Neutrophil (primary cell): Measurements from ENCODE around the gene RIOK3.

Experiments
- H3K27ac ChIP-seq: fragments of 200-600 bp; sonication (generic); 2 replicates; pipeline ENCODE4 v1.5.1; 2016; ENCODE audit warnings: mild to moderate bottlenecking, moderate library complexity
- H3K27me3 ChIP-seq: fragments of 200-600 bp; sonication (generic); 2 replicates; pipeline ENCODE4 v1.6.0; 2016; ENCODE audit warnings: mild to moderate bottlenecking
- H3K36me3 ChIP-seq: fragments of 200-600 bp; sonication (generic); 2 replicates; pipeline ENCODE4 v1.5.1; 2017
- H3K4me1 ChIP-seq, 2 experiments: fragments of 200-600 bp in 1 of 2; sonication (generic) in 1 of 2; 1 replicate in 1 of 2; 2 replicates in 1 of 2; pipeline versions ENCODE4 v1.5.1 to v1.6.1; 2013 to 2016; ENCODE audit warnings: low read depth in 1 of 2, low read length in 1 of 2, mild to moderate bottlenecking in 1 of 2, moderate library complexity in 1 of 2; ENCODE audit not compliant: control insufficient read depth in 1 of 2, insufficient read depth in 1 of 2
- H3K4me3 ChIP-seq, 2 experiments: fragments of 200-600 bp in 1 of 2; sonication (generic) in 1 of 2; 1 replicate in 1 of 2; 2 replicates in 1 of 2; pipeline ENCODE4 v1.5.1; 2013 to 2016; ENCODE audit warnings: low read depth in 1 of 2, low read length in 1 of 2, mild to moderate bottlenecking in 1 of 2, moderate library complexity in 1 of 2
- H3K9me3 ChIP-seq: fragments of 200-600 bp; sonication (generic); 2 replicates; pipeline ENCODE4 v1.5.1; 2016
- TF ChIP-seq, protein P1 (sequence below): fragments of 200-600 bp; sonication (generic); IDR thresholded peaks from 2 replicates; pipeline ENCODE4 v1.5.1; 2016; ENCODE audit warnings: antibody characterized with exemption

Gene RIOK3

DNA sequence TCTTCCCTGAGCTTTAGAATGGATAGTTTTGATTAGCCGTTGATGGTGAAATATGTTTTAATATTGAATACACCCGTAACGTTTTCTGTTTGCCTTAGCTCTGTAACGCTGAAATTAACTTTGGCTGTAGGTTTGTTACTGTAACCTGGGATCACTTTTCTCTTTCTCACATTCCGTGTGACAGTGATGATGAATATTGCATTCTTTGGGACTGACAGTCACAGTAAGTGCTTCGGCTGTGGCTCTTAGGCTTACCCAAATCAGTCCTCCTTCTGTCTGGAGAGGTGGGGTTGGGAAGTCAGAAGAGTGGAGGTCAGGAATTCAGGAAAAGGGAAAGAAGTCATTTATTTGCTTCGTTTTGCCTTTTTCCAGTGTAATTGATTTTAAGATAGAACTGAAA lies 68.2 kb downstream of the RIOK3 start:
- TF ChIP-seq, protein P1, sequence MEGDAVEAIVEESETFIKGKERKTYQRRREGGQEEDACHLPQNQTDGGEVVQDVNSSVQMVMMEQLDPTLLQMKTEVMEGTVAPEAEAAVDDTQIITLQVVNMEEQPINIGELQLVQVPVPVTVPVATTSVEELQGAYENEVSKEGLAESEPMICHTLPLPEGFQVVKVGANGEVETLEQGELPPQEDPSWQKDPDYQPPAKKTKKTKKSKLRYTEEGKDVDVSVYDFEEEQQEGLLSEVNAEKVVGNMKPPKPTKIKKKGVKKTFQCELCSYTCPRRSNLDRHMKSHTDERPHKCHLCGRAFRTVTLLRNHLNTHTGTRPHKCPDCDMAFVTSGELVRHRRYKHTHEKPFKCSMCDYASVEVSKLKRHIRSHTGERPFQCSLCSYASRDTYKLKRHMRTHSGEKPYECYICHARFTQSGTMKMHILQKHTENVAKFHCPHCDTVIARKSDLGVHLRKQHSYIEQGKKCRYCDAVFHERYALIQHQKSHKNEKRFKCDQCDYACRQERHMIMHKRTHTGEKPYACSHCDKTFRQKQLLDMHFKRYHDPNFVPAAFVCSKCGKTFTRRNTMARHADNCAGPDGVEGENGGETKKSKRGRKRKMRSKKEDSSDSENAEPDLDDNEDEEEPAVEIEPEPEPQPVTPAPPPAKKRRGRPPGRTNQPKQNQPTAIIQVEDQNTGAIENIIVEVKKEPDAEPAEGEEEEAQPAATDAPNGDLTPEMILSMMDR: no peak
- H3K36me3 ChIP-seq: peaks cover 98% of the 10 kb centered on the region
- no peaks in the 10 kb centered on the region for H3K9me3 ChIP-seq
- H3K4me3 ChIP-seq: no peak overlapping the region
- no peaks in the 10 kb centered on the region for H3K4me1 ChIP-seq
- H3K27ac ChIP-seq: no peak overlapping the region
- H3K27me3 ChIP-seq: no peaks in the 10 kb centered on the region

DNA sequence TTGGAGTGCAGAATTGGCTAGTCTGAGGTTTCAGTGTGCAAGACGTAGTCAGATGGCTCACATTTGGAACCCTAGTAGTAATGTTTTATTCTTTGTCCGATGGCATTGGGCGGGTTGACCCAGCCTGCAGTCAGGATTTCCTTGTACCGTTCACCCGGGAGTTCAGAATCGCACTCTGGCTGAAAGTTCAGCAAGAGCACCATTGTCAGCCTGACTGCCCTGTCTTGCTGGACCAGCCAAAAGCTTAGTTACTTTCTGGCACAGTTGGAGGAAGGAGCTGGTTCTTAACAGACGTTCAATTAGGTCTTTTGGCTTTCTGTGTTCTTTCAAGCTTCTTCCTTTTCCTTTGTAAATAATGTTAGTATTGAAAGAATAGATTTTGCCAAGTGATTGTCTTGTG lies 68.8 kb downstream of the RIOK3 start:
- Histone ChIP-seq H3K36me3 (peaks cover 98% of the 10 kb centered on the region), H3K27ac (no peak overlapping the region), H3K4me3 (no peak overlapping the region), H3K4me1 (no peaks in the 10 kb centered on the region), H3K9me3 (no peaks in the 10 kb centered on the region), H3K27me3 (no peaks in the 10 kb centered on the region)
- TF ChIP-seq, protein P1: no peak

DNA sequence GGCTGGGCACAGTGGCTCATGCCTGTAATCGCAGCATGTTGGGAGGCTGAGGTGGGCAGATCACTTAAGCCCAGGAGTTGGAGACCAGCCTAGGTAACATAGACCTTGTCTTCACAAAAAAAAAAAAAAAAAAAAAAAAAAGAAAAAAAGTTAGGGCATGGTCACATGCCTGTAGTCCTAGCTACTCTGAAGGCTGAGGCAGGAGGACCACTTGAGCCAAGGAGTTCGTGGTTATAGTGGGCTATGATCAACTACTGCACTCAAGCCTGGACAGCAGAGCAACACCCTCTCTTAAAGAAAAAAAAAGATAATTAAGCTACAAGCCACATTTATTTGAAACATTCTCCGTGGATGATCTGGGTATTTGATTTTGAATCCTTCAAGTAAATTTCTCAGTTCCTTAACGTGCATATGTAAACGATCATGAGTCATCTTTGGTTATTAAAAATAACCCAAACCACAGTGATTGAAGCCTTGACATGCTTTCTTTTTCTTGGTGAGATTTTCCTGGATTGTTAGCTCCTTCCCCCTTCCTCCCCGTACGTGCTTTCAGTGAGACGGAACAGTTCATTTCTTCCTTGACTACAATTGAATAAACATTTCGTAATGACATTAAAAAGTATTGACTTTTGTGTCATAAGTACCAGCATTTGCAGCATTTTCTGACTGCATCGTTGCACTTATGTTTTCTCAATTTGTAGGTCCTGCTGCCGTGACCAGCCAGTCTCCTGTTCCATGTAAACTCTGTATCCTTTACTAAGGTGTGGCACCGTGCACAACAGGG lies 70.5 kb downstream of the RIOK3 start:
- H3K4me1 ChIP-seq: no peaks in the 10 kb centered on the region
- no peaks in the 10 kb centered on the region for H3K27me3 ChIP-seq
- TF ChIP-seq, protein P1: no peak
- H3K9me3 ChIP-seq: no peaks in the 10 kb centered on the region
- peaks cover 98% of the 10 kb centered on the region for H3K36me3 ChIP-seq
- H3K27ac ChIP-seq: no peak overlapping the region
- no peak overlapping the region for H3K4me3 ChIP-seq

DNA sequence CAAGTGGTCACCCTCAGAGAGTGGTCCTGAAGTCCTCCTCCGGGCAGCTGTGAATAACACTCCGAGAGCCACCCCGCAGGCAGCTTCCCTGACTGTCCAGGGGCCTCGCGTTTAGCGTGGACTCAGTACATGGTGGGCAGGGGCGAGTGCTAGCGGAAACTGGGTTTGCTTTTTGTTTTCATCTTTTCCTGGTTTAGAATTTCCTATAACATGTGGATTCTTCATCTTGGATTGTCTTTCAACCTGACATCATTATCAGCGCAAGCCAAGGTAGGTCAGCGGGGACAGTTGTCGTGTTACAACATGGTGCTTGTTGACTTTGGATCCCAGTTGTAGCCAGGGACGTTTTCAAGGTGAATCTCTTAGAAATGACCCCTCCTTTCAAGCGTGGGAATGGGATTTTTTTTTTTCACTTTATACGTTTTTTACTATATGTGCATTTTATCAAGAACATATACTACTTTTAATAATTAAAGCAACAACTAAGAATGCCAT lies 71.2 kb downstream of the RIOK3 start:
- Histone ChIP-seq H3K4me3 (no peak overlapping the region), H3K36me3 (peaks cover 98% of the 10 kb centered on the region), H3K4me1 (no peaks in the 10 kb centered on the region), H3K27ac (no peak overlapping the region), H3K27me3 (no peaks in the 10 kb centered on the region), H3K9me3 (no peaks in the 10 kb centered on the region)
- TF ChIP-seq, protein P1: no peak

- no peak overlapping the region for H3K4me3 ChIP-seq
- H3K9me3 ChIP-seq: no peaks in the 10 kb centered on the region
- peaks cover 98% of the 10 kb centered on the region for H3K36me3 ChIP-seq
- peaks cover 8 to 9% of the 10 kb centered on the region in 2 experiments for H3K4me1 ChIP-seq
- TF ChIP-seq, protein P1: no peak
- H3K27me3 ChIP-seq: no peaks in the 10 kb centered on the region
- H3K27ac ChIP-seq: no peak overlapping the region
Measured at GRCh38 chr18:23526501-23527063, 73.5 kb downstream of the RIOK3 start.
